Measurements from ENCODE around the gene CAST.

CAST gene

DNA sequence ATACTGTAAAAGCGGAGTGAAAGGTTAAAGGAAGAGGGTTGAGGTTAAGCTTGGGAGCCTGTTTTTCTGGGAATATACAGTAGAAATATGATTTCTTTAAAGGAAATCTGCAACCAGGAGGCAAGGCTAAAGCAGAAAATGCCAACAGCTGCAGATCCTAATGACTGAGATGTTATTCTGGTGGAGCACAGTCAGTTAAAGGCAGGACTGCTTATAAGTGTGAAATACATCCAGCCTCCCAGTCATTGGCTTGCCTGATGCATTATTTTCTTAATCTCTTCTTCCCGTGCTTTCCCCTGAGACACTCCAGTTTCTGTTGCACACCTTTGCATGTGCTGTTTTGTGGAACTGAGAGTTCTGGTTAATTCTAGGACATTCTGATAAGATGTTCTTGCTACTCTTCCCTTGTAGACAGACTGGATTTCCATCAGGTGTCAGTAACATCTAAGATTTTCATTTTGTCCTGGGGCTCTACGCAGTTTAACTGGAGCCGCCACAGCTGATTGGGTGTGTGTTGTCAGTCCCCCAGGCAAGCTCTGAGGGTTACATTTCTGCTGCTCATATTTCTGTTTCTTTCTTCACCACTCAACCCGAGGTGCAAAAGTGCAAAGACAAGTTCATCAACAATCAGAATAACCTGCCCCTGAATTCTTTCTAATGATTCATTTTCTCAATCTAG lies 44.4 kb downstream of the CAST start:
- H2AFZ ChIP-seq (ENCODE audit: low read depth, low read length), result no peak overlapping the region
- ATAC-seq (ENCODE audit: insufficient read depth, low read depth) (no peak), DNase-seq (no peak)
- TF ChIP-seq, protein P1, sequence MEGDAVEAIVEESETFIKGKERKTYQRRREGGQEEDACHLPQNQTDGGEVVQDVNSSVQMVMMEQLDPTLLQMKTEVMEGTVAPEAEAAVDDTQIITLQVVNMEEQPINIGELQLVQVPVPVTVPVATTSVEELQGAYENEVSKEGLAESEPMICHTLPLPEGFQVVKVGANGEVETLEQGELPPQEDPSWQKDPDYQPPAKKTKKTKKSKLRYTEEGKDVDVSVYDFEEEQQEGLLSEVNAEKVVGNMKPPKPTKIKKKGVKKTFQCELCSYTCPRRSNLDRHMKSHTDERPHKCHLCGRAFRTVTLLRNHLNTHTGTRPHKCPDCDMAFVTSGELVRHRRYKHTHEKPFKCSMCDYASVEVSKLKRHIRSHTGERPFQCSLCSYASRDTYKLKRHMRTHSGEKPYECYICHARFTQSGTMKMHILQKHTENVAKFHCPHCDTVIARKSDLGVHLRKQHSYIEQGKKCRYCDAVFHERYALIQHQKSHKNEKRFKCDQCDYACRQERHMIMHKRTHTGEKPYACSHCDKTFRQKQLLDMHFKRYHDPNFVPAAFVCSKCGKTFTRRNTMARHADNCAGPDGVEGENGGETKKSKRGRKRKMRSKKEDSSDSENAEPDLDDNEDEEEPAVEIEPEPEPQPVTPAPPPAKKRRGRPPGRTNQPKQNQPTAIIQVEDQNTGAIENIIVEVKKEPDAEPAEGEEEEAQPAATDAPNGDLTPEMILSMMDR (IDR thresholded peaks at IDR 0.05; ENCODE audit: borderline replicate concordance, extremely low read depth, low read length, poor library complexity, severe bottlenecking), result no peak
- TF ChIP-seq EZH2 (IDR thresholded peaks at IDR 0.05; ENCODE audit: borderline replicate concordance, low read depth, low read length, severe bottlenecking), result no peak
- H3K9ac ChIP-seq (ENCODE audit: low read depth, low read length), result no peak overlapping the region
- H3K79me2 ChIP-seq (ENCODE audit: insufficient read depth, low read length), result no peaks in the 10 kb centered on the region
- H3K36me3 ChIP-seq (ENCODE audit: insufficient read depth, low read length), result no peaks in the 10 kb centered on the region
- no peak overlapping the region for H3K4me3 ChIP-seq (ENCODE audit: low read depth in 1 of 2, low read length in 2 of 2)
- H3K4me2 ChIP-seq (ENCODE audit: insufficient read depth, low read length), result no peak overlapping the region
- H3K27ac ChIP-seq (ENCODE audit: low read length), result no peak overlapping the region
- no peaks in the 10 kb centered on the region for H3K4me1 ChIP-seq (ENCODE audit: insufficient read depth, low read length)
- no peaks in the 10 kb centered on the region for H4K20me1 ChIP-seq (ENCODE audit: insufficient read depth, low read length)
- no peaks in the 10 kb centered on the region for H3K9me3 ChIP-seq (ENCODE audit: insufficient read depth, low read length, severe bottlenecking)
- H3K27me3 ChIP-seq (ENCODE audit: insufficient read depth, low read length, poor library complexity), result peaks cover 3% of the 10 kb centered on the region

- Histone ChIP-seq H2AFZ (ENCODE audit: low read depth, low read length) (no peak overlapping the region), H3K36me3 (ENCODE audit: insufficient read depth, low read length) (no peaks in the 10 kb centered on the region), H3K27ac (ENCODE audit: low read length) (no peak overlapping the region), H3K79me2 (ENCODE audit: insufficient read depth, low read length) (no peaks in the 10 kb centered on the region), H3K4me1 (ENCODE audit: insufficient read depth, low read length) (no peaks in the 10 kb centered on the region), H3K9me3 (ENCODE audit: insufficient read depth, low read length, severe bottlenecking) (no peaks in the 10 kb centered on the region), H3K27me3 (ENCODE audit: insufficient read depth, low read length, poor library complexity) (no peaks in the 10 kb centered on the region), H3K9ac (ENCODE audit: low read depth, low read length) (no peak overlapping the region), H3K4me3 (ENCODE audit: low read depth in 1 of 2, low read length in 2 of 2) (no peak overlapping the region), H3K4me2 (ENCODE audit: insufficient read depth, low read length) (no peak overlapping the region), H4K20me1 (ENCODE audit: insufficient read depth, low read length) (no peaks in the 10 kb centered on the region)
- no peak for DNase-seq
- ATAC-seq (ENCODE audit: insufficient read depth, low read depth), result no peak
- TF ChIP-seq, protein P1 (IDR thresholded peaks at IDR 0.05; ENCODE audit: borderline replicate concordance, extremely low read depth, low read length, poor library complexity, severe bottlenecking), result no peak
- TF ChIP-seq EZH2 (IDR thresholded peaks at IDR 0.05; ENCODE audit: borderline replicate concordance, low read depth, low read length, severe bottlenecking), result no peak
Measured at GRCh38 chr5:96708600-96708999, 46.4 kb downstream of the CAST start.

- Histone ChIP-seq H3K27ac (ENCODE audit: low read length) (no peak overlapping the region), H4K20me1 (ENCODE audit: insufficient read depth, low read length) (no peaks in the 10 kb centered on the region), H3K27me3 (ENCODE audit: insufficient read depth, low read length, poor library complexity) (no peaks in the 10 kb centered on the region), H3K36me3 (ENCODE audit: insufficient read depth, low read length) (no peaks in the 10 kb centered on the region), H3K4me2 (ENCODE audit: insufficient read depth, low read length) (no peak overlapping the region), H3K4me3 (ENCODE audit: low read depth in 1 of 2, low read length in 2 of 2) (no peak overlapping the region), H3K79me2 (ENCODE audit: insufficient read depth, low read length) (no peaks in the 10 kb centered on the region), H2AFZ (ENCODE audit: low read depth, low read length) (no peak overlapping the region), H3K9me3 (ENCODE audit: insufficient read depth, low read length, severe bottlenecking) (no peaks in the 10 kb centered on the region), H3K9ac (ENCODE audit: low read depth, low read length) (no peak overlapping the region), H3K4me1 (ENCODE audit: insufficient read depth, low read length) (no peaks in the 10 kb centered on the region)
- DNase-seq (no peak), ATAC-seq (ENCODE audit: insufficient read depth, low read depth) (no peak)
- TF ChIP-seq, protein P1 (IDR thresholded peaks at IDR 0.05; ENCODE audit: borderline replicate concordance, extremely low read depth, low read length, poor library complexity, severe bottlenecking), result no peak
- no peak for TF ChIP-seq EZH2 (IDR thresholded peaks at IDR 0.05; ENCODE audit: borderline replicate concordance, low read depth, low read length, severe bottlenecking)
Measured at GRCh38 chr5:96709152-96709821, 47.1 kb downstream of the CAST start.

All from DND-41 (cell line).